ENCODE data around the gene TFDP2. TPM values are rescaled to one million over a fixed set of nuclear protein-coding genes. Genes with fewer than 3 reads are reported as not detected.
A peak's percentile ranks its signal among the peaks of the same experiment; 100 is the strongest.
"Not testable (repeated sequence)": the region's sequence is repeated elsewhere in the genome, so short reads cannot be mapped to it uniquely, and the experiment has no call there.

Gene TFDP2
- total RNA-seq, 1 experiment from 2014 or later = 48.2 TPM

DNA sequence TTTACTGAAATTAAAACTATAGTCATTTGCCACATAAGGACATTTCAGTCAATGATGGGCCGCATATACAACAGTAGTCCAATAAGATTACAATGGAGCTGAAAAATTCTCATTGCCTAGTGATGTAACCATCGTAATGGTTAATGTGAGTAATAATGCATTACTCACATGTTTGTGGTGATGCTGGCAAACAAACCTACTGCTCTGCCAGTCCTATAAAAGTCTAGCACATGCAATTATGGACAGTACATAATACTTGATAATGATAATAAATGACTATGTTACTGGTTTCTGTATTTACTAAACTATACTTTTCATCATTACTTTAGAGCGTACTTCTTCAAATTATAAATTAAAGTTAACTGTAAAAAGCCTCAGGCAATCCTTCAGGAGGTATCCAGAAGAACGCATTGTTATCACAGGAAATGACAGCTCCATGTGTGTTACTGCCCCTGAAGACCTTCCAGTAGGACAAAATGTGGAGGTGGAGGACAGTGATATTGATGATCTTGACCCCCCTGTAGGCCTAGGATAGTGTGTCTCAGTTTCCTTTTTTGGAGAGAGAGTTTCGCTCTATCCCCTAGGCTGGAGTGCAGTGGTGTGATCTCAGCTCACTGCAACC is 170.2 kb downstream of the TFDP2 start:
- Mint-ChIP-seq H3K4me1 (no peaks in the 10 kb centered on the region), H3K36me3 (peaks cover 15% of the 10 kb centered on the region), H3K9me3 (no peaks in the 10 kb centered on the region), H3K4me3 (no peak overlapping the region), H3K27ac (no peak overlapping the region), H3K27me3 (ENCODE audit: low read depth) (no peaks in the 10 kb centered on the region)
- CTCF ChIA-PET = no interaction called here
- TF ChIP-seq ZNF423 (CRISPR knock-in tag; IDR thresholded peaks at IDR 0.05) = no peak
- no peak for TF ChIP-seq USF2 (CRISPR knock-in tag; IDR thresholded peaks at IDR 0.05)
- TF ChIP-seq ZNF317 (CRISPR knock-in tag; IDR thresholded peaks at IDR 0.05; ENCODE audit: borderline replicate concordance, low read depth) = no peak
- TF ChIP-seq ESRRA (CRISPR knock-in tag; IDR thresholded peaks at IDR 0.05; ENCODE audit: borderline replicate concordance) = no peak
- TF ChIP-seq, protein P1, sequence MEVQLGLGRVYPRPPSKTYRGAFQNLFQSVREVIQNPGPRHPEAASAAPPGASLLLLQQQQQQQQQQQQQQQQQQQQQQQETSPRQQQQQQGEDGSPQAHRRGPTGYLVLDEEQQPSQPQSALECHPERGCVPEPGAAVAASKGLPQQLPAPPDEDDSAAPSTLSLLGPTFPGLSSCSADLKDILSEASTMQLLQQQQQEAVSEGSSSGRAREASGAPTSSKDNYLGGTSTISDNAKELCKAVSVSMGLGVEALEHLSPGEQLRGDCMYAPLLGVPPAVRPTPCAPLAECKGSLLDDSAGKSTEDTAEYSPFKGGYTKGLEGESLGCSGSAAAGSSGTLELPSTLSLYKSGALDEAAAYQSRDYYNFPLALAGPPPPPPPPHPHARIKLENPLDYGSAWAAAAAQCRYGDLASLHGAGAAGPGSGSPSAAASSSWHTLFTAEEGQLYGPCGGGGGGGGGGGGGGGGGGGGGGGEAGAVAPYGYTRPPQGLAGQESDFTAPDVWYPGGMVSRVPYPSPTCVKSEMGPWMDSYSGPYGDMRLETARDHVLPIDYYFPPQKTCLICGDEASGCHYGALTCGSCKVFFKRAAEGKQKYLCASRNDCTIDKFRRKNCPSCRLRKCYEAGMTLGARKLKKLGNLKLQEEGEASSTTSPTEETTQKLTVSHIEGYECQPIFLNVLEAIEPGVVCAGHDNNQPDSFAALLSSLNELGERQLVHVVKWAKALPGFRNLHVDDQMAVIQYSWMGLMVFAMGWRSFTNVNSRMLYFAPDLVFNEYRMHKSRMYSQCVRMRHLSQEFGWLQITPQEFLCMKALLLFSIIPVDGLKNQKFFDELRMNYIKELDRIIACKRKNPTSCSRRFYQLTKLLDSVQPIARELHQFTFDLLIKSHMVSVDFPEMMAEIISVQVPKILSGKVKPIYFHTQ (CRISPR knock-in tag; IDR thresholded peaks at IDR 0.05) = no peak
- TF ChIP-seq, protein P2, sequence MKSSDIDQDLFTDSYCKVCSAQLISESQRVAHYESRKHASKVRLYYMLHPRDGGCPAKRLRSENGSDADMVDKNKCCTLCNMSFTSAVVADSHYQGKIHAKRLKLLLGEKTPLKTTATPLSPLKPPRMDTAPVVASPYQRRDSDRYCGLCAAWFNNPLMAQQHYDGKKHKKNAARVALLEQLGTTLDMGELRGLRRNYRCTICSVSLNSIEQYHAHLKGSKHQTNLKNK (CRISPR knock-in tag; IDR thresholded peaks at IDR 0.05) = no peak
- no peak for TF ChIP-seq EMX1 (CRISPR knock-in tag; IDR thresholded peaks at IDR 0.05)
- no peak for TF ChIP-seq FOXK1 (CRISPR knock-in tag; IDR thresholded peaks at IDR 0.05)
- TF ChIP-seq, protein P3, sequence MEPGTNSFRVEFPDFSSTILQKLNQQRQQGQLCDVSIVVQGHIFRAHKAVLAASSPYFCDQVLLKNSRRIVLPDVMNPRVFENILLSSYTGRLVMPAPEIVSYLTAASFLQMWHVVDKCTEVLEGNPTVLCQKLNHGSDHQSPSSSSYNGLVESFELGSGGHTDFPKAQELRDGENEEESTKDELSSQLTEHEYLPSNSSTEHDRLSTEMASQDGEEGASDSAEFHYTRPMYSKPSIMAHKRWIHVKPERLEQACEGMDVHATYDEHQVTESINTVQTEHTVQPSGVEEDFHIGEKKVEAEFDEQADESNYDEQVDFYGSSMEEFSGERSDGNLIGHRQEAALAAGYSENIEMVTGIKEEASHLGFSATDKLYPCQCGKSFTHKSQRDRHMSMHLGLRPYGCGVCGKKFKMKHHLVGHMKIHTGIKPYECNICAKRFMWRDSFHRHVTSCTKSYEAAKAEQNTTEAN (CRISPR knock-in tag; IDR thresholded peaks at IDR 0.05) = no peak
- no peak for TF ChIP-seq NFYB (CRISPR knock-in tag; conservative IDR thresholded peaks at IDR 0.05; ENCODE audit: low read depth)
- no peak for TF ChIP-seq GABPB1 (CRISPR knock-in tag; IDR thresholded peaks at IDR 0.05)
- POLR2A ChIA-PET = no interaction called here
- DNase-seq (ENCODE audit: low spot score) (no peak), ATAC-seq (no peak)

GRCh38 chr3:141974777-141975176 is 174.6 kb downstream of the TFDP2 start:
- peaks cover 37% of the 10 kb centered on the region for H3K36me3 Mint-ChIP-seq
- H3K27me3 Mint-ChIP-seq (ENCODE audit: low read depth); H3K4me3 Mint-ChIP-seq; CTCF ChIA-PET; ATAC-seq; DNase-seq (ENCODE audit: low spot score); POLR2A ChIA-PET; H3K4me1 Mint-ChIP-seq; H3K9me3 Mint-ChIP-seq; H3K27ac Mint-ChIP-seq: not testable (repeated sequence)

DNA sequence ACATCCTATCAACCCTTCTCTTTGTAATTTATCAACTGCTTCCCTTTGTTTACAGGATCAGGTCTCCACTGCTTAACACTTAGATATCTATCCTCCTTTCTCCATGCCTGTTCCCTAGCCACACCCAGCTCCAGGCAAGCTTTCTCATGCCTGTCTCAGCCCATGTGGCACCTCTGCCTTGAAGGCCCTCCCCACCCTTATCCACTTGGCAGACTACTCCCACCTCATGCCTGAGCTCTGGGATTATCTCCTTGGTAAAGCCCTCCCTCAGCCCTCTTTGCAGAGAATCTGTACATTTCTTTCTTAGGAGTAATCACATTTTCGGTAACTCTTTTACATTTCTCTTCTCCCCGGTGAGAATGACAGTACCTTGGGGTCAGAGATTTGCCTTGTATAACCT is 176.9 kb downstream of the TFDP2 start:
- ATAC-seq = no peak
- peak overlapping the region; percentile 6 for H3K27ac Mint-ChIP-seq
- no peak overlapping the region for H3K4me3 Mint-ChIP-seq
- no peaks in the 10 kb centered on the region for H3K9me3 Mint-ChIP-seq
- CTCF ChIA-PET = interaction anchor here (0.6 to 0.9 kb wide), 2 partner anchors 10 to 43 kb away, joined by 3 to 4 read pairs; no protein-coding TSS in a partner anchor
- no peak for DNase-seq (ENCODE audit: low spot score)
- H3K36me3 Mint-ChIP-seq = peaks cover 41% of the 10 kb centered on the region
- H3K27me3 Mint-ChIP-seq (ENCODE audit: low read depth) = no peaks in the 10 kb centered on the region
- POLR2A ChIA-PET = no interaction called here
- H3K4me1 Mint-ChIP-seq = no peaks in the 10 kb centered on the region
- TF ChIP-seq OVOL2 (CRISPR knock-in tag; IDR thresholded peaks at IDR 0.05; ENCODE audit: borderline replicate concordance) (no peak), NR1H2 (CRISPR knock-in tag; IDR thresholded peaks at IDR 0.05) (no peak), KAT7 (CRISPR knock-in tag; IDR thresholded peaks at IDR 0.05; ENCODE audit: borderline replicate concordance) (no peak), MLX (CRISPR knock-in tag; IDR thresholded peaks at IDR 0.05) (no peak), AFF4 (CRISPR knock-in tag; IDR thresholded peaks at IDR 0.05; ENCODE audit: borderline replicate concordance) (no peak), ATF1 (CRISPR knock-in tag; IDR thresholded peaks at IDR 0.05) (no peak), SMAD3 (CRISPR knock-in tag; IDR thresholded peaks at IDR 0.05; ENCODE audit: borderline replicate concordance) (no peak), ZNF396 (CRISPR knock-in tag; IDR thresholded peaks at IDR 0.05; ENCODE audit: borderline replicate concordance) (no peak), ZNF263 (CRISPR knock-in tag; IDR thresholded peaks at IDR 0.05; ENCODE audit: low read depth) (no peak)
- TF ChIP-seq, protein P4, sequence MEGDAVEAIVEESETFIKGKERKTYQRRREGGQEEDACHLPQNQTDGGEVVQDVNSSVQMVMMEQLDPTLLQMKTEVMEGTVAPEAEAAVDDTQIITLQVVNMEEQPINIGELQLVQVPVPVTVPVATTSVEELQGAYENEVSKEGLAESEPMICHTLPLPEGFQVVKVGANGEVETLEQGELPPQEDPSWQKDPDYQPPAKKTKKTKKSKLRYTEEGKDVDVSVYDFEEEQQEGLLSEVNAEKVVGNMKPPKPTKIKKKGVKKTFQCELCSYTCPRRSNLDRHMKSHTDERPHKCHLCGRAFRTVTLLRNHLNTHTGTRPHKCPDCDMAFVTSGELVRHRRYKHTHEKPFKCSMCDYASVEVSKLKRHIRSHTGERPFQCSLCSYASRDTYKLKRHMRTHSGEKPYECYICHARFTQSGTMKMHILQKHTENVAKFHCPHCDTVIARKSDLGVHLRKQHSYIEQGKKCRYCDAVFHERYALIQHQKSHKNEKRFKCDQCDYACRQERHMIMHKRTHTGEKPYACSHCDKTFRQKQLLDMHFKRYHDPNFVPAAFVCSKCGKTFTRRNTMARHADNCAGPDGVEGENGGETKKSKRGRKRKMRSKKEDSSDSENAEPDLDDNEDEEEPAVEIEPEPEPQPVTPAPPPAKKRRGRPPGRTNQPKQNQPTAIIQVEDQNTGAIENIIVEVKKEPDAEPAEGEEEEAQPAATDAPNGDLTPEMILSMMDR (IDR thresholded peaks at IDR 0.05) = no peak

All from WTC11 (cell line).